Measurements from ENCODE around the gene TAS2R39. TPM values are rescaled to one million over a fixed set of nuclear protein-coding genes. Genes with fewer than 3 reads are reported as not detected.
A peak's percentile ranks its signal among the peaks of the same experiment; 100 is the strongest.
"Not testable (repeated sequence)": the region's sequence is repeated elsewhere in the genome, so short reads cannot be mapped to it uniquely, and the experiment has no call there.

The TAS2R39 gene
- total RNA-seq, 1 donor from 2014 or later: not detected

DNA sequence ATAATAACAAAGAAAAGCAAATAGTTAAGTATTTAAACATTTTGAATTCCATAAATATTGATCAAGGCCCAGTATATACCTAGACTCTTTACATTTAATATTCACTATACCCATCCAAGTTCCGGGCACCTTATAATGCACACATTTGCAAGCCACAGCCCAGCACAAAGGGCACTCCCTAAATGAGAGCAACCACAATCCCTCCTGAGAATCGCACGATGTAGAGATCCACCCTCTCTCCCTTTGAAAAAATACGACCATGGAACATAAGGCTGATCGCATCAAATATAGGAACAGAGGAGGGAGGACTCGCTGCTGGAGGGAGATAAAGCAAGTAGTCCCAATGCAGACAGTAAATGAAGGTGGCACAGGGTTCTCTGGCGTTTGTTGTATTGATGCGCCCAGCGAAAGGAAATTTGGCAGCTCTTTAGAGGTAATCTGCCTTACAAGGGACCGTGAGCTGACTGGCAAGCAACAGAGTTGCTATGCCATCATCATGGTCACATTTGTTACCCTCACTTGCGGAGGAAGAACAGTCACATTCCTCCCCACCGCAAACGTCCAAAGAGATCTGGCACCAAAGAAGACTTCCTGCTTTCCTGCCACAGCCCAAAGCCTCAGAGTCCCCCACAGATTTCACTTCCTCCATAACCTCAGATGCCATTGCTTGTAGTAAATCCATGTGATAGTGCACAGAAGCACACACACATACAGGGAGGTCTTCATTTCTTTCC lies 22.5 kb downstream of the TAS2R39 start:
- intact Hi-C loops (cut with DNase I): no loop called here
- Histone ChIP-seq H3K27me3 (ENCODE audit: low read depth) (peaks cover 6% of the 10 kb centered on the region), H3K36me3 (no peaks in the 10 kb centered on the region), H3K4me3 (no peak overlapping the region), H3K9me3 (no peaks in the 10 kb centered on the region), H3K4me1 (peaks cover 8% of the 10 kb centered on the region), H3K27ac (no peak overlapping the region)
- TF ChIP-seq, protein P1, sequence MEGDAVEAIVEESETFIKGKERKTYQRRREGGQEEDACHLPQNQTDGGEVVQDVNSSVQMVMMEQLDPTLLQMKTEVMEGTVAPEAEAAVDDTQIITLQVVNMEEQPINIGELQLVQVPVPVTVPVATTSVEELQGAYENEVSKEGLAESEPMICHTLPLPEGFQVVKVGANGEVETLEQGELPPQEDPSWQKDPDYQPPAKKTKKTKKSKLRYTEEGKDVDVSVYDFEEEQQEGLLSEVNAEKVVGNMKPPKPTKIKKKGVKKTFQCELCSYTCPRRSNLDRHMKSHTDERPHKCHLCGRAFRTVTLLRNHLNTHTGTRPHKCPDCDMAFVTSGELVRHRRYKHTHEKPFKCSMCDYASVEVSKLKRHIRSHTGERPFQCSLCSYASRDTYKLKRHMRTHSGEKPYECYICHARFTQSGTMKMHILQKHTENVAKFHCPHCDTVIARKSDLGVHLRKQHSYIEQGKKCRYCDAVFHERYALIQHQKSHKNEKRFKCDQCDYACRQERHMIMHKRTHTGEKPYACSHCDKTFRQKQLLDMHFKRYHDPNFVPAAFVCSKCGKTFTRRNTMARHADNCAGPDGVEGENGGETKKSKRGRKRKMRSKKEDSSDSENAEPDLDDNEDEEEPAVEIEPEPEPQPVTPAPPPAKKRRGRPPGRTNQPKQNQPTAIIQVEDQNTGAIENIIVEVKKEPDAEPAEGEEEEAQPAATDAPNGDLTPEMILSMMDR (IDR thresholded peaks at IDR 0.05): no peak
- DNase-seq: peak; percentile 54
- peak; percentile 78 to 92 for ATAC-seq

DNA sequence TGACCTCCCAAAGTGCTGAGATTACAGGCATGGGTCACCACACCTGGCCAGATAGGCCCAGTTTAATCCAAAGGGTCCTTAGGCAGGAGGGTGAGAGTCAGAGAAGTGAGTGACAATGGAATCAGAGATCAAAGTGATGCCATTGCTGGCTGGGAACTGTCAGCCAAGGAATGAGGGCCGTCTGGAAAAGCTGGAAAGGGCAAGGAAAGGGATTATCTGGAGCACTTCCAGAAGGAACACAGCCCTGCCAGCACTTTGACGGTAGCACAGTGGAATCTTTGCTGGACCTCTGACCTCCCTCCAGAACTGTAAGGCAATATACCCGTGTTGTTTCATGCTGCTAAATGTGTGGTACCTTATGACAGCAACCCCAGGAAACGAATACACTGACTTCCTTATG lies 27.3 kb downstream of the TAS2R39 start:
- ATAC-seq (no peak), DNase-seq (no peak)
- no peak overlapping the region for H3K4me3 ChIP-seq
- H3K4me1 ChIP-seq: peaks cover 8% of the 10 kb centered on the region
- no peak overlapping the region for H3K27ac ChIP-seq
- no peaks in the 10 kb centered on the region for H3K9me3 ChIP-seq
- H3K36me3 ChIP-seq: no peaks in the 10 kb centered on the region
- peaks cover 6% of the 10 kb centered on the region for H3K27me3 ChIP-seq (ENCODE audit: low read depth)
- TF ChIP-seq, protein P1 (IDR thresholded peaks at IDR 0.05): no peak
- intact Hi-C loops (cut with DNase I): no loop called here

- intact Hi-C loops (cut with DNase I); H3K27me3 ChIP-seq (ENCODE audit: low read depth); H3K4me3 ChIP-seq; DNase-seq; H3K36me3 ChIP-seq; H3K4me1 ChIP-seq; ATAC-seq; H3K27ac ChIP-seq; H3K9me3 ChIP-seq: not testable (repeated sequence)
These were observed 30.3 kb downstream of the TAS2R39 start for GRCh38 chr7:143213478-143213877.

- no peak overlapping the region for H3K4me3 ChIP-seq
- no peaks in the 10 kb centered on the region for H3K36me3 ChIP-seq
- H3K4me1 ChIP-seq: no peaks in the 10 kb centered on the region
- no peaks in the 10 kb centered on the region for H3K9me3 ChIP-seq
- peaks cover 4% of the 10 kb centered on the region for H3K27me3 ChIP-seq (ENCODE audit: low read depth)
- intact Hi-C loops (cut with DNase I): loop anchor here (5.0 kb wide), 1 partner anchor 208 kb away; no protein-coding TSS in a partner anchor
- DNase-seq (no peak), ATAC-seq (peak; percentile 85 to 92)
- TF ChIP-seq, protein P1 (IDR thresholded peaks at IDR 0.05): peak; percentile 99
- no peak overlapping the region for H3K27ac ChIP-seq
These were observed 31.8 kb downstream of the TAS2R39 start for GRCh38 chr7:143214789-143215679.

GRCh38 chr7:143216151-143216550 lies 32.9 kb downstream of the TAS2R39 start:
- intact Hi-C loops (cut with DNase I): loop anchor here (5.0 kb wide), 1 partner anchor 209 kb away; no protein-coding TSS in a partner anchor
- Histone ChIP-seq H3K27ac (no peak overlapping the region), H3K4me1 (no peaks in the 10 kb centered on the region), H3K27me3 (ENCODE audit: low read depth) (peaks cover 3% of the 10 kb centered on the region), H3K4me3 (no peak overlapping the region), H3K9me3 (no peaks in the 10 kb centered on the region), H3K36me3 (no peaks in the 10 kb centered on the region)
- DNase-seq (no peak), ATAC-seq (no peak)
- TF ChIP-seq, protein P1 (IDR thresholded peaks at IDR 0.05): no peak
